Fibroblast of skin of left biceps (primary cell): Measurements from ENCODE around the gene KREMEN1.

Experiments
- DNase-seq, 2 experiments: peaks; one replicate each; pipeline ENCODE4 v3.0.0-alpha.2; 2013; ENCODE audit warnings: low read depth in 2 of 2

Gene KREMEN1

GRCh38 chr22:29151316-29151715, 78.5 kb downstream of the KREMEN1 start:
- DNase-seq, result no peak

- no peak for DNase-seq
Measured at GRCh38 chr22:29152045-29152953, 79.5 kb downstream of the KREMEN1 start.

- no peak for DNase-seq
Measured at GRCh38 chr22:29152954-29153719, 80.3 kb downstream of the KREMEN1 start.

GRCh38 chr22:29154364-29155048, 81.7 kb downstream of the KREMEN1 start:
- peak; percentile 10 to 18 for DNase-seq

- DNase-seq, result no peak
Measured at GRCh38 chr22:29155966-29156365, 83.1 kb downstream of the KREMEN1 start.

- DNase-seq, result no peak
Measured at GRCh38 chr22:29156507-29156906, 83.7 kb downstream of the KREMEN1 start.

GRCh38 chr22:29157759-29158535, 85.1 kb downstream of the KREMEN1 start:
- DNase-seq, result no peak

- DNase-seq, result no peak
Measured at GRCh38 chr22:29158546-29158945, 85.7 kb downstream of the KREMEN1 start.

- no peak for DNase-seq
Measured at GRCh38 chr22:29163808-29164207, 91.0 kb downstream of the KREMEN1 start.

GRCh38 chr22:29165321-29166060, 92.7 kb downstream of the KREMEN1 start:
- DNase-seq, result no peak

- DNase-seq, result no peak
Measured at GRCh38 chr22:29166180-29166579, 93.3 kb downstream of the KREMEN1 start.

GRCh38 chr22:29167032-29167911, 94.4 kb downstream of the KREMEN1 start:
- no peak for DNase-seq

GRCh38 chr22:29171721-29172120, 98.9 kb downstream of the KREMEN1 start:
- no peak for DNase-seq

- no peak for DNase-seq
Measured at GRCh38 chr22:29172216-29172615, 99.4 kb downstream of the KREMEN1 start.

GRCh38 chr22:29175312-29175835, 102.5 kb downstream of the KREMEN1 start:
- no peak for DNase-seq

GRCh38 chr22:29183971-29184848, 111.4 kb downstream of the KREMEN1 start:
- no peak for DNase-seq

GRCh38 chr22:29184849-29185490, 112.1 kb downstream of the KREMEN1 start:
- no peak for DNase-seq

GRCh38 chr22:29186302-29186701, 113.5 kb downstream of the KREMEN1 start:
- no peak for DNase-seq
